A549 (cell line): ENCODE results near the gene GNAO1. TPM values are rescaled to one million over a fixed set of nuclear protein-coding genes. Genes with fewer than 3 reads are reported as not detected.

Experiments
- ATAC-seq, 2 experiments: fragments of 200-7000 bp in 1 of 2; fragments of >200 bp in 1 of 2; cut with Nextera tagmentation in 1 of 2; cut with Tn5 transposase in 1 of 2; 3 replicates each; pipeline versions ENCODE4 v1.8.0 to v1.9.1; 2018 to 2020; ENCODE audit warnings: mild to moderate bottlenecking in 1 of 2, moderate library complexity in 1 of 2
- CTCF ChIA-PET: fragments of 300-600 bp; sonication (Branson Sonifier 250); formaldehyde crosslinking; extraction: SDS; loops from one replicate; lab custom pipeline; 2021; ENCODE audit warnings: antibody characterized with exemption, inconsistent platforms; lab: Yijun Ruan, JAX
- POLR2A ChIA-PET: fragments of 350-600 bp; formaldehyde crosslinking; extraction: SDS; loops from one replicate; lab custom pipeline; 2021; ENCODE audit warnings: antibody characterized with exemption, inconsistent platforms; lab: Yijun Ruan, JAX
- DNase-seq, 2 experiments: peaks; one replicate each; pipeline versions ENCODE4 v3.0.0 to v3.0.0-alpha.2; 2011 to 2016; ENCODE audit warnings: low read depth in 1 of 2, low spot score in 1 of 2
- FAIRE-seq: peaks from 2 replicates; lab custom pipeline; 2011; peaks lifted over from hg19 to GRCh38; lab: Jason Lieb, UNC
- H3K27ac ChIP-seq, 2 experiments: fragments of >200 bp; sonication (Bioruptor Twin); formaldehyde crosslinking; 3 replicates each; pipeline ENCODE4 v1.5.1; 2016 to 2017
- H3K4me1 ChIP-seq: fragments of >200 bp; sonication (Bioruptor Twin); formaldehyde crosslinking; 3 replicates; pipeline ENCODE4 v1.6.1; 2016
- H3K4me2 ChIP-seq: fragments of >200 bp; sonication (Bioruptor Twin); formaldehyde crosslinking; 3 replicates; pipeline ENCODE4 v1.6.1; 2016
- H3K4me3 ChIP-seq: fragments of >200 bp; sonication (Bioruptor Twin); formaldehyde crosslinking; 3 replicates; pipeline ENCODE4 v1.5.1; 2016
- H3K9me3 ChIP-seq: fragments of >200 bp; sonication (Bioruptor Twin); formaldehyde crosslinking; 3 replicates; pipeline ENCODE4 v1.6.1; 2016
- BHLHE40 ChIP-seq: IDR thresholded peaks from 2 replicates; pipeline ENCODE4 v1.6.1; 2012; ENCODE audit warnings: low read depth, low read length, inconsistent platforms
- CBX2 ChIP-seq: fragments of 200-600 bp; sonication (generic); IDR thresholded peaks from 2 replicates; pipeline ENCODE4 v1.6.1; 2016; ENCODE audit warnings: low read depth, mild to moderate bottlenecking, borderline replicate concordance
- CBX8 ChIP-seq: fragments of 200-600 bp; sonication (generic); IDR thresholded peaks from 2 replicates; pipeline ENCODE4 v1.6.1; 2016
- CEBPB ChIP-seq, 2 experiments: fragments of >200 bp in 1 of 2; sonication (Bioruptor Twin) in 1 of 2; formaldehyde crosslinking in 1 of 2; IDR thresholded peaks; 2 replicates each; pipeline ENCODE4 v1.6.1; 2012 to 2016
- CHD2 ChIP-seq: fragments of 150-350 bp; IDR thresholded peaks from 2 replicates; pipeline ENCODE4 v1.6.1; 2014; ENCODE audit warnings: low read length; ENCODE audit not compliant: partially characterized antibody
- EHMT2 ChIP-seq: fragments of 200-600 bp; sonication (generic); IDR thresholded peaks from 2 replicates; pipeline ENCODE4 v1.6.1; 2016; ENCODE audit warnings: antibody characterized with exemption, low read depth, mild to moderate bottlenecking, moderate library complexity
- EP300 ChIP-seq, 2 experiments: fragments of >200 bp; sonication (Bioruptor Twin); formaldehyde crosslinking; IDR thresholded peaks; 2 replicates in 1 of 2; 3 replicates in 1 of 2; pipeline ENCODE4 v1.6.1; 2016 to 2017
- HDAC2 ChIP-seq: fragments of 200-600 bp; sonication (generic); IDR thresholded peaks from 2 replicates; pipeline ENCODE4 v1.6.1; 2016
- HOXA7 ChIP-seq: fragments of 250-450 bp; sonication (Bioruptor Pico); IDR thresholded peaks from 2 replicates; pipeline ENCODE4 v1.5.0; 2020; ENCODE audit warnings: mild to moderate bottlenecking, moderate library complexity
- HOXB5 ChIP-seq: fragments of 250-450 bp; sonication (Bioruptor Pico); IDR thresholded peaks from 2 replicates; pipeline ENCODE4 v1.5.0; 2020; ENCODE audit warnings: mild to moderate bottlenecking, moderate library complexity
- JUNB ChIP-seq: fragments of >200 bp; sonication (Bioruptor Twin); formaldehyde crosslinking; IDR thresholded peaks from 2 replicates; pipeline ENCODE4 v1.6.1; 2016
- MYC ChIP-seq: IDR thresholded peaks from 2 replicates; pipeline ENCODE4 v1.6.1; 2012; ENCODE audit warnings: mild to moderate bottlenecking, inconsistent platforms, low read length, improper control_type of control experiment, borderline replicate concordance
- NFE2L2 ChIP-seq: fragments of 150-350 bp; conservative IDR thresholded peaks from 2 replicates; pipeline ENCODE4 v1.6.1; 2014; ENCODE audit warnings: low read length
- PHF8 ChIP-seq: fragments of 200-600 bp; sonication (generic); IDR thresholded peaks from 2 replicates; pipeline ENCODE4 v1.6.1; 2016; ENCODE audit warnings: low read depth, mild to moderate bottlenecking, antibody characterized with exemption, moderate library complexity, borderline replicate concordance
- POLR2AphosphoS2 ChIP-seq: conservative IDR thresholded peaks from 2 replicates; pipeline ENCODE4 v1.6.1; 2012; ENCODE audit warnings: low read length, improper control_type of control experiment, inconsistent platforms
- RCOR1 ChIP-seq: fragments of 150-350 bp; IDR thresholded peaks from 2 replicates; pipeline ENCODE4 v1.6.1; 2014; ENCODE audit warnings: antibody characterized with exemption, low read length, low read depth
- RNF2 ChIP-seq: fragments of 200-600 bp; sonication (generic); IDR thresholded peaks from 2 replicates; pipeline ENCODE4 v1.6.1; 2016; ENCODE audit warnings: low read depth, mild to moderate bottlenecking, antibody characterized with exemption, moderate library complexity, borderline replicate concordance
- SMC3 ChIP-seq: fragments of >200 bp; sonication (Bioruptor Twin); formaldehyde crosslinking; IDR thresholded peaks from 3 replicates; pipeline ENCODE4 v1.6.1; 2018; ENCODE audit warnings: inconsistent platforms
- SREBF2 ChIP-seq: fragments of 450-650 bp; IDR thresholded peaks from 2 replicates; pipeline ENCODE4 v1.6.1; 2014; ENCODE audit warnings: mild to moderate bottlenecking, moderate library complexity
- TP53 ChIP-seq: fragments of 250-450 bp; sonication (Bioruptor Pico); IDR thresholded peaks from 2 replicates; pipeline ENCODE4 v1.5.0; 2021; ENCODE audit warnings: mild to moderate bottlenecking, moderate library complexity
- ZC3H11A ChIP-seq: fragments of 450-650 bp; IDR thresholded peaks from 2 replicates; pipeline ENCODE4 v1.6.1; 2014; ENCODE audit warnings: antibody characterized with exemption, mild to moderate bottlenecking
- ZNF302 ChIP-seq: fragments of 250-450 bp; sonication (Bioruptor Pico); IDR thresholded peaks from 2 replicates; pipeline ENCODE4 v1.9.0; 2021; ENCODE audit warnings: inconsistent platforms, mild to moderate bottlenecking, moderate library complexity
- ZSCAN20 ChIP-seq: fragments of 250-450 bp; sonication (Bioruptor Pico); IDR thresholded peaks from 2 replicates; pipeline ENCODE4 v1.8.0; 2022; ENCODE audit warnings: mild to moderate bottlenecking, moderate library complexity
- WGBS: methylation state at CpG from one replicate; pipeline ENCODE4 v1.1.6; 2017; ENCODE audit errors: missing lambda C conversion rate; 5-methylcytosine and 5-hydroxymethylcytosine counted together
- polyA plus RNA-seq, 4 experiments: library from polyadenylated mRNA; depleted of rRNA in 3 of 4; stranded (reverse); fragments of >200 nt; fragmentation: RNase III in 1 of 4; extraction: RNeasy Plus Mini Kit Qiagen cat#74134 plus additional on column Dnase treatment in 1 of 4; gene quantifications; 2 replicates in 3 of 4; 3 replicates in 1 of 4; pipeline ENCODE4 v1.2.3, GENCODE V29; 2011 to 2017
- TF ChIP-seq, protein P1 (sequence below): fragments of 250-450 bp; sonication (Bioruptor Pico); IDR thresholded peaks from 2 replicates; pipeline ENCODE4 v1.5.0; 2021; ENCODE audit warnings: mild to moderate bottlenecking, moderate library complexity, borderline replicate concordance
- TF ChIP-seq, protein P2 (sequence below): fragments of 250-450 bp; sonication (Bioruptor Pico); IDR thresholded peaks from 2 replicates; pipeline ENCODE4 v1.5.0; 2020; ENCODE audit warnings: low read depth, mild to moderate bottlenecking, moderate library complexity
- TF ChIP-seq, protein P3 (sequence below): fragments of >200 bp; sonication (Bioruptor Twin); formaldehyde crosslinking; IDR thresholded peaks from 3 replicates; pipeline ENCODE4 v1.5.1; 2016
- TF ChIP-seq, protein P4 (sequence below): fragments of 150-350 bp; IDR thresholded peaks from 2 replicates; pipeline ENCODE4 v1.6.1; 2014; ENCODE audit warnings: low read depth, mild to moderate bottlenecking, low read length
- TF ChIP-seq, protein P5 (sequence below): IDR thresholded peaks from 2 replicates; pipeline ENCODE4 v1.6.1; 2012

The GNAO1 gene
- polyA plus RNA-seq, 2 of the 4 experiments (the other 2 are of a cell fraction): 0.22 to 0.23 TPM

DNA sequence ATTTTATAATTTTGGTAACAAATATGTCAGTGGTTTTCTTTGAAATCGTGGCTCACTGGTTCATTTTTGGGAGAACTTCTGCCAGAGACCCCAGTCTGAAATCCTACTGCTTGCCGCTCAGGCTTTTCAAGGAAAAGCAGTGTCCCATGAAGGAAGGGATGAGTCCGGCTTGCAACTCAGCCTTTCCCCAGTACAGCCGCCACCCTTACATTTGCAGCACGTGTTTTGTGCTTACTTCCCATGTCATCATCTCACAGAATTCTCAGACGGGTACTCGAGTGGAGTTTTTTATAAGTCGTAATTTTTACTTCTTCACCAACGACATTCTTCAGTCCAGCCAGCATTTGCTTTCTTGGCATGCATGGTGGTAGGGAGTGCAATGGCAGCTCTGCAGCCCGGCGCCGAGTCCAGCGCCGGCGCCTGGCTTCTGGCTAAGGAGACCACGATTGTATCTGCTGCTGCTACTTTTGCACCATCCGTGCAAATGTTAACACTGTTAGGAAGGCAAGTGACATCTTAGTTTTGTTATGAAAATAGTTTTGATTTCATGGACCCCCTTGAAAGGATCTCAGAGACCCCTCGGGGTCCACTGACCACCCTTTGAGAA lies 123.1 kb downstream of the GNAO1 start:
- Histone ChIP-seq H3K9me3 (no peaks in the 10 kb centered on the region), H3K4me1 (0 out of 3 replicates have a peak, but pooled peaks cover 3% of the 10 kb centered on the region), H3K4me2 (no peak overlapping the region), H3K27ac (no peak overlapping the region)
- DNase-seq: no peak
- ATAC-seq: no peak
- POLR2A ChIA-PET: no interaction called here
- no peak for TF ChIP-seq RNF2
- no peak for TF ChIP-seq ZC3H11A
- TF ChIP-seq CBX2: no peak
- no peak for TF ChIP-seq HOXA7 (CRISPR knock-in tag)
- TF ChIP-seq, all 56 proteins: peak for 0
- WGBS: 64% methylated on average over 18 of the region's 18 CpGs
- FAIRE-seq: no peak
- CTCF ChIA-PET: interaction anchor here (1.3 to 4.9 kb wide), 2 partner anchors 11 to 370 kb away, joined by 3 to 27 read pairs; no protein-coding TSS in a partner anchor
- H3K4me3 ChIP-seq: no peak overlapping the region

DNA sequence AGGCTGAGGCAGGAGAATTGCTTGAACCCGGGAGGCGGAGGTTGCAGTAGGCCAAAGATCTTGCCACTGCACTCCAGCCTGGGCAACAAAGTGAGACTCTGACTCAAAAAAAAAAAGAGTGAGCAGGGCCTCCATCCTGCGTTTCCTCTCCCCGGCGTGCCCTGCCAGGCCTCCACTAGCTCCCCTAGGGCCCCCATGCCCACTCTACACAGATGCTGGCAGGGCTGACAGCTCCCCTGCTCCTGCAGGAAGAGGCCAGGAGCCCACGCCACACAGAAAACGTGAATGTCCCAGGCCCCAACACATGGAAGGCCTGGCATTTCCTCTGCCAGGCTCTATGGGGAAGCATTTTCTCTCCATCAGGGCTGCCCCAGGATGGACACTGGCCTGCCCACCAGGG lies 124.7 kb downstream of the GNAO1 start:
- POLR2A ChIA-PET: no interaction called here

DNA sequence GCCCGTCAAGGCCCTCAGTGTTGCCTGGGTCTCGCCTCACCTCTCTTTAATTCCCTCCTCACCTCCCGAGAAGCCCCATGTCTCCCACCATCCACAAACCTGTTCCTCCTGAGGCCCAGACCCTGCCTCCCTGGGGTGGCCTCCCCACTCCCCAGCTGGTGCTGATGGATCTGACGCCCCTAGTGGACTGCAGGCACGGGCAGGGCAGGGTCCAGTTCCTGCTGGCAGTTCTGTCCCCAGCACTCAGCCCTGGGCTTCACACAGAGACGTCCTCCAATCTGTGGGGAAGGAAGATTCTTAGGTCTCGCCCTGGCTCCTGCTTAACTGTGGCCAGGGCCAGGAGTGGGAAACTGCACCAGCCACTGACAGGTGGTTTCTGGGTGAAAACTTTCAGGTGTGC lies 125.3 kb downstream of the GNAO1 start:
- FAIRE-seq (no peak), ATAC-seq (no peak), DNase-seq (no peak)
- no peak for TF ChIP-seq SREBF2
- TF ChIP-seq NFE2L2: no peak
- TF ChIP-seq JUNB: no peak
- TF ChIP-seq CBX8: no peak
- TF ChIP-seq, protein P1, sequence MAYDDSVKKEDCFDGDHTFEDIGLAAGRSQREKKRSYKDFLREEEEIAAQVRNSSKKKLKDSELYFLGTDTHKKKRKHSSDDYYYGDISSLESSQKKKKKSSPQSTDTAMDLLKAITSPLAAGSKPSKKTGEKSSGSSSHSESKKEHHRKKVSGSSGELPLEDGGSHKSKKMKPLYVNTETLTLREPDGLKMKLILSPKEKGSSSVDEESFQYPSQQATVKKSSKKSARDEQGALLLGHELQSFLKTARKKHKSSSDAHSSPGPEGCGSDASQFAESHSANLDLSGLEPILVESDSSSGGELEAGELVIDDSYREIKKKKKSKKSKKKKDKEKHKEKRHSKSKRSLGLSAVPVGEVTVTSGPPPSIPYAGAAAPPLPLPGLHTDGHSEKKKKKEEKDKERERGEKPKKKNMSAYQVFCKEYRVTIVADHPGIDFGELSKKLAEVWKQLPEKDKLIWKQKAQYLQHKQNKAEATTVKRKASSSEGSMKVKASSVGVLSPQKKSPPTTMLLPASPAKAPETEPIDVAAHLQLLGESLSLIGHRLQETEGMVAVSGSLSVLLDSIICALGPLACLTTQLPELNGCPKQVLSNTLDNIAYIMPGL (CRISPR knock-in tag): no peak
- TF ChIP-seq RCOR1: no peak
- TF ChIP-seq, protein P2, sequence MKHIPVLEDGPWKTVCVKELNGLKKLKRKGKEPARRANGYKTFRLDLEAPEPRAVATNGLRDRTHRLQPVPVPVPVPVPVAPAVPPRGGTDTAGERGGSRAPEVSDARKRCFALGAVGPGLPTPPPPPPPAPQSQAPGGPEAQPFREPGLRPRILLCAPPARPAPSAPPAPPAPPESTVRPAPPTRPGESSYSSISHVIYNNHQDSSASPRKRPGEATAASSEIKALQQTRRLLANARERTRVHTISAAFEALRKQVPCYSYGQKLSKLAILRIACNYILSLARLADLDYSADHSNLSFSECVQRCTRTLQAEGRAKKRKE (CRISPR knock-in tag): no peak
- TF ChIP-seq, protein P3, sequence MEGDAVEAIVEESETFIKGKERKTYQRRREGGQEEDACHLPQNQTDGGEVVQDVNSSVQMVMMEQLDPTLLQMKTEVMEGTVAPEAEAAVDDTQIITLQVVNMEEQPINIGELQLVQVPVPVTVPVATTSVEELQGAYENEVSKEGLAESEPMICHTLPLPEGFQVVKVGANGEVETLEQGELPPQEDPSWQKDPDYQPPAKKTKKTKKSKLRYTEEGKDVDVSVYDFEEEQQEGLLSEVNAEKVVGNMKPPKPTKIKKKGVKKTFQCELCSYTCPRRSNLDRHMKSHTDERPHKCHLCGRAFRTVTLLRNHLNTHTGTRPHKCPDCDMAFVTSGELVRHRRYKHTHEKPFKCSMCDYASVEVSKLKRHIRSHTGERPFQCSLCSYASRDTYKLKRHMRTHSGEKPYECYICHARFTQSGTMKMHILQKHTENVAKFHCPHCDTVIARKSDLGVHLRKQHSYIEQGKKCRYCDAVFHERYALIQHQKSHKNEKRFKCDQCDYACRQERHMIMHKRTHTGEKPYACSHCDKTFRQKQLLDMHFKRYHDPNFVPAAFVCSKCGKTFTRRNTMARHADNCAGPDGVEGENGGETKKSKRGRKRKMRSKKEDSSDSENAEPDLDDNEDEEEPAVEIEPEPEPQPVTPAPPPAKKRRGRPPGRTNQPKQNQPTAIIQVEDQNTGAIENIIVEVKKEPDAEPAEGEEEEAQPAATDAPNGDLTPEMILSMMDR: no peak
- TF ChIP-seq HOXB5 (CRISPR knock-in tag): no peak
- no peak for TF ChIP-seq POLR2AphosphoS2
- TF ChIP-seq ZNF302 (CRISPR knock-in tag): no peak
- no peak for TF ChIP-seq TP53
- no peak for TF ChIP-seq ZSCAN20 (CRISPR knock-in tag)
- no peak for TF ChIP-seq SMC3
- TF ChIP-seq HDAC2: no peak
- no peak for TF ChIP-seq CEBPB (IDR thresholded peaks at IDR 0.05)
- TF ChIP-seq CHD2: no peak
- no peak for TF ChIP-seq CBX2
- no peak for TF ChIP-seq PHF8
- TF ChIP-seq, protein P4, sequence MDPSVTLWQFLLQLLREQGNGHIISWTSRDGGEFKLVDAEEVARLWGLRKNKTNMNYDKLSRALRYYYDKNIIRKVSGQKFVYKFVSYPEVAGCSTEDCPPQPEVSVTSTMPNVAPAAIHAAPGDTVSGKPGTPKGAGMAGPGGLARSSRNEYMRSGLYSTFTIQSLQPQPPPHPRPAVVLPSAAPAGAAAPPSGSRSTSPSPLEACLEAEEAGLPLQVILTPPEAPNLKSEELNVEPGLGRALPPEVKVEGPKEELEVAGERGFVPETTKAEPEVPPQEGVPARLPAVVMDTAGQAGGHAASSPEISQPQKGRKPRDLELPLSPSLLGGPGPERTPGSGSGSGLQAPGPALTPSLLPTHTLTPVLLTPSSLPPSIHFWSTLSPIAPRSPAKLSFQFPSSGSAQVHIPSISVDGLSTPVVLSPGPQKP: no peak
- no peak overlapping the region for H3K4me2 ChIP-seq
- H3K9me3 ChIP-seq: no peaks in the 10 kb centered on the region
- 52% methylated on average over 5 of the region's 7 CpGs for WGBS
- H3K4me3 ChIP-seq: no peak overlapping the region
- ChIA-PET CTCF (interaction anchor here (1.1 to 4.9 kb wide), 2 partner anchors 372 to 613 kb away, joined by 5 to 27 read pairs; no protein-coding TSS in a partner anchor), POLR2A (no interaction called here)
- no peak overlapping the region for H3K27ac ChIP-seq
- H3K4me1 ChIP-seq: 0 out of 3 replicates have a peak, but pooled peaks cover 3% of the 10 kb centered on the region

More for the DNA sequence above, 124.7 kb downstream of the GNAO1 start:
- Histone ChIP-seq H3K4me1 (0 out of 3 replicates have a peak, but pooled peaks cover 3% of the 10 kb centered on the region), H3K4me2 (no peak overlapping the region), H3K9me3 (no peaks in the 10 kb centered on the region), H3K4me3 (no peak overlapping the region), H3K27ac (no peak overlapping the region)
- FAIRE-seq (no peak), ATAC-seq (no peak), DNase-seq (no peak)
- CTCF ChIA-PET: interaction anchor here (1.1 to 4.9 kb wide), 3 partner anchors 40 to 612 kb away, joined by 3 to 27 read pairs (median 5); no protein-coding TSS in a partner anchor
- WGBS: 80% methylated on average over 7 of the region's 7 CpGs
- no peak for TF ChIP-seq EHMT2
- no peak for TF ChIP-seq BHLHE40
- no peak for TF ChIP-seq EP300 (IDR thresholded peaks at IDR 0.05)
- no peak for TF ChIP-seq MYC
- TF ChIP-seq, protein P5, sequence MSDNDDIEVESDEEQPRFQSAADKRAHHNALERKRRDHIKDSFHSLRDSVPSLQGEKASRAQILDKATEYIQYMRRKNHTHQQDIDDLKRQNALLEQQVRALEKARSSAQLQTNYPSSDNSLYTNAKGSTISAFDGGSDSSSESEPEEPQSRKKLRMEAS: no peak
